Uterus (tissue), 2 donors: ENCODE data around the gene CEP131.

Experiments used
- CTCF ChIP-seq, 4 experiments: fragments of 200-600 bp in 2 of 4; fragments of 450-650 bp in 2 of 4; sonication (generic) in 2 of 4; IDR thresholded peaks; one replicate each; pipeline ENCODE4 v1.5.1; 2016 to 2019; ENCODE audit warnings: antibody characterized with exemption in 4 of 4, mild to moderate bottlenecking in 2 of 4, moderate library complexity in 1 of 4
- POLR2A ChIP-seq, 2 donors: fragments of 450-650 bp; IDR thresholded peaks; one replicate each; pipeline ENCODE4 v1.6.1; 2016; ENCODE audit warnings: antibody characterized with exemption in 2 of 2, mild to moderate bottlenecking in 1 of 2, moderate library complexity in 1 of 2

- TF ChIP-seq POLR2A (IDR thresholded peaks at IDR 0.05) (no peak), CTCF (IDR thresholded peaks at IDR 0.05) (no peak)
Measured at GRCh38 chr17:81228834-81229665, 6.3 kb upstream of the CEP131 start.
